ENCODE data around the gene SH2D4B. TPM values are rescaled to one million over a fixed set of nuclear protein-coding genes. Genes with fewer than 3 reads are reported as not detected.

The SH2D4B gene
- total RNA-seq, 1 experiment from 2014 or later, result 0.22 TPM

GRCh38 chr10:80646366-80646765, 108.7 kb downstream of the SH2D4B start:
- no peaks in the 10 kb centered on the region for H3K4me1 ChIP-seq (ENCODE audit: control insufficient read depth in 1 of 2, insufficient read depth in 2 of 2, low read length in 2 of 2)
- no peak overlapping the region for H3K4me2 ChIP-seq (ENCODE audit: low read length)
- H3K27ac ChIP-seq (ENCODE audit: low read depth, low read length), result no peak overlapping the region
- H3K36me3 ChIP-seq (ENCODE audit: control insufficient read depth in 1 of 2, insufficient read depth in 2 of 2, low read length in 2 of 2), result no peaks in the 10 kb centered on the region
- no peaks in the 10 kb centered on the region for H3K79me2 ChIP-seq (ENCODE audit: insufficient read depth, low read length)
- no peak for TF ChIP-seq EGR1 (IDR thresholded peaks at IDR 0.05; ENCODE audit: low read depth)
- no peak for TF ChIP-seq EZH2phosphoT487 (IDR thresholded peaks at IDR 0.05; ENCODE audit: borderline replicate concordance)
- no peak for TF ChIP-seq POLR2A (IDR thresholded peaks at IDR 0.05; ENCODE audit: borderline replicate concordance, extremely low read depth, insufficient read depth, insufficient read length)
- no peak for TF ChIP-seq MAX (IDR thresholded peaks at IDR 0.05)
- no peak for TF ChIP-seq EZH2 (IDR thresholded peaks at IDR 0.05)
- TF ChIP-seq ATF3 (IDR thresholded peaks at IDR 0.05), result no peak
- no peak for TF ChIP-seq ELF1 (IDR thresholded peaks at IDR 0.05; ENCODE audit: borderline replicate concordance, low read depth)
- no peak for TF ChIP-seq SIN3A (IDR thresholded peaks at IDR 0.05; ENCODE audit: low read depth)
- TF ChIP-seq ZNF274 (IDR thresholded peaks at IDR 0.05; ENCODE audit: low read depth, low read length), result no peak
- no peak for TF ChIP-seq ZFX (IDR thresholded peaks at IDR 0.05)
- TF ChIP-seq YY1 (IDR thresholded peaks at IDR 0.05; ENCODE audit: extremely low read depth, insufficient replicate concordance, low read depth, low read length), result no peak
- TF ChIP-seq, protein P1, sequence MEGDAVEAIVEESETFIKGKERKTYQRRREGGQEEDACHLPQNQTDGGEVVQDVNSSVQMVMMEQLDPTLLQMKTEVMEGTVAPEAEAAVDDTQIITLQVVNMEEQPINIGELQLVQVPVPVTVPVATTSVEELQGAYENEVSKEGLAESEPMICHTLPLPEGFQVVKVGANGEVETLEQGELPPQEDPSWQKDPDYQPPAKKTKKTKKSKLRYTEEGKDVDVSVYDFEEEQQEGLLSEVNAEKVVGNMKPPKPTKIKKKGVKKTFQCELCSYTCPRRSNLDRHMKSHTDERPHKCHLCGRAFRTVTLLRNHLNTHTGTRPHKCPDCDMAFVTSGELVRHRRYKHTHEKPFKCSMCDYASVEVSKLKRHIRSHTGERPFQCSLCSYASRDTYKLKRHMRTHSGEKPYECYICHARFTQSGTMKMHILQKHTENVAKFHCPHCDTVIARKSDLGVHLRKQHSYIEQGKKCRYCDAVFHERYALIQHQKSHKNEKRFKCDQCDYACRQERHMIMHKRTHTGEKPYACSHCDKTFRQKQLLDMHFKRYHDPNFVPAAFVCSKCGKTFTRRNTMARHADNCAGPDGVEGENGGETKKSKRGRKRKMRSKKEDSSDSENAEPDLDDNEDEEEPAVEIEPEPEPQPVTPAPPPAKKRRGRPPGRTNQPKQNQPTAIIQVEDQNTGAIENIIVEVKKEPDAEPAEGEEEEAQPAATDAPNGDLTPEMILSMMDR (IDR thresholded peaks at IDR 0.05 in 2 of 3, conservative IDR thresholded peaks at IDR 0.05 in 1 of 3; ENCODE audit: borderline replicate concordance in 1 of 3, insufficient read depth in 1 of 3, low read depth in 2 of 3, low read length in 2 of 3), result no peak
- TF ChIP-seq REST (IDR thresholded peaks at IDR 0.05; ENCODE audit: low read depth), result no peak
- TF ChIP-seq POLR2AphosphoS5 (IDR thresholded peaks at IDR 0.05; ENCODE audit: low read depth, low read length), result no peak
- no peak for TF ChIP-seq CEBPB (IDR thresholded peaks at IDR 0.05; ENCODE audit: low read depth)
- intact Hi-C loops (cut with micrococcal nuclease), result no loop called here
- H3K9me2 ChIP-seq (ENCODE audit: insufficient read depth), result no peaks in the 10 kb centered on the region
- no peak overlapping the region for H2AFZ ChIP-seq (ENCODE audit: low read depth, low read length, poor library complexity, severe bottlenecking)
- CTCF ChIA-PET, result interaction anchor here (1.1 kb wide), 1 partner anchor 17 kb away, joined by 5 read pairs; no protein-coding TSS in a partner anchor
- POLR2A ChIA-PET, result no interaction called here
- no peaks in the 10 kb centered on the region for H4K20me1 ChIP-seq (ENCODE audit: insufficient read depth)
- no peaks in the 10 kb centered on the region for H3K9me3 ChIP-seq (ENCODE audit: control insufficient read depth in 1 of 2, insufficient read depth in 1 of 2, low read depth in 1 of 2, low read length in 2 of 2)
- H3K27me3 ChIP-seq (ENCODE audit: insufficient read depth, low read length), result peaks cover 42% of the 10 kb centered on the region
- H3K9ac ChIP-seq (ENCODE audit: low read length), result no peak overlapping the region
- DNase-seq (ENCODE audit: low read depth, low spot score) (no peak), ATAC-seq (no peak)
- H3K4me3 ChIP-seq (replicated peaks in 1 of 2; ENCODE audit: low read depth in 1 of 2, low read length in 2 of 2), result no peak overlapping the region
- BruUV-seq (replicated peaks), result no TSS peak
- RAD21 ChIA-PET (ENCODE audit: low non-redundant PET in 1 of 2, low total read pairs in 2 of 2, uncharacterized antibody in 2 of 2, unreplicated experiment in 2 of 2), result no interaction called here
